SK-N-DZ (cell line): ENCODE measurements around the gene DHCR7.

Experiments
- DNase-seq: peaks from one replicate; pipeline ENCODE4 v3.0.0-alpha.2; 2015; ENCODE audit warnings: low spot score
- small RNA-seq, 2 experiments: library from RNA; depleted of rRNA; stranded (forward); fragments of <200 nt; gene quantifications; one replicate each; pipeline ENCODE3, GENCODE V24; 2014

The DHCR7 gene

DNA sequence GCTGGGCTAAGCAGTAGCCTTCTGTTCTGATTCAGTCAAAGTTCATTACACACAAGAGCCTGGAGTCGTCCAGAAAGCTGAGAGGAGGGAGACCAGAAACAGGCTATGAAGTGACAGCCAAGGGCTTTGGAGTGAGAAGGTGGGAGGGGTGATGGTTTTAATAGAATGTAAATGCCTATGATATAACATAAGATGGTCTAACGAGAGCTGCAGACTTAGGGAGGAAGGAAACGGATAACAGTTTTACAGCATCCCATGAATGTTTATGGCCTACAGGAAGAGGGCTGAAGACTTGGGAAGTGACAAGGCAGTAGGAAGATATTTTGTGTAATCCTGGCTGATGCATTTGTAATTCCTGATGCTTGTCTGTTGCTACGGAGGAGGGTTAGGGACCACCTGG, 62.0 kb downstream of the DHCR7 start:
- DNase-seq = no peak

DNA sequence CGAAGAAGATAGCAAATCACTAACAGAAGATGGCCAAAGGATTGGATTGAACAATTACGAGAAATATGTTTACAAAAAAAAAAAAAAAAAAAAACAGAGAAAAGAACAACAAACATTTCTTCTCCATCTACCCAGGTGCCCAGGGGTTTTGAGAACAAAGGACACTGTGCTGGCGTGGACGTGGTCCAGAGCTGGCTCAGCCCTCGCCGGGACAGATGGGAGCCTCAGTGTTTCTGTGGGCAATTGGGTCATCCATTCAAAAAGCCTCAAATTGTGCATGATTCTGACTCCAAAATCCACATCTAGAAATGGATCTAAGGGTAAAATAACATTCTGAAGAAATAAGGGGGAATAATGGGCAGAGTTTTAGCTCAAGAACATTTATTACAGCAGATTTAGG, 63.1 kb downstream of the DHCR7 start:
- DNase-seq = no peak

DNA sequence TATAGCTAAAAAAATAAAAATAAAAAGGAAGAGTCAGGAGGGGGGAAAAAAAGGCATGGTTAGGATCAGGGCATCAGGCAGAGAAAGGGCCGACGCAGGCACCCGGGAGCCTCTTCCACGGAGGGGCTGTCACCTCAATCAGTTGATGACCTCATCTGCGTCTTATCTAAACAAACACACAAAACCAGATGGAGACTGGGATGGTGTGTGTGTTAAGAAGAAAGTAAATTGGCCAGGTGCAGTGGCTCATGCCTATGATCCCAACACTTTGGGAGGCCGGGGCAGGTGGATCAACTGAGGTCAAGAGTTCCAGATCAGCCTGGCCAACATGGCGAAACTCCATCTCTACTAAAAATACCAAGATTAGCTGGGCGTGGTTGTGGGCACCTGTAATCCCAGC, 63.6 kb downstream of the DHCR7 start:
- DNase-seq = no peak

Small RNAs within 50 kb of the gene (small RNA-seq; reads per million reads assigned to genes)
- 0 reads per million in 2 experiments for gene MIR6754
